Measurements from ENCODE around the gene NPC2.

- TF ChIP-seq, protein P1, sequence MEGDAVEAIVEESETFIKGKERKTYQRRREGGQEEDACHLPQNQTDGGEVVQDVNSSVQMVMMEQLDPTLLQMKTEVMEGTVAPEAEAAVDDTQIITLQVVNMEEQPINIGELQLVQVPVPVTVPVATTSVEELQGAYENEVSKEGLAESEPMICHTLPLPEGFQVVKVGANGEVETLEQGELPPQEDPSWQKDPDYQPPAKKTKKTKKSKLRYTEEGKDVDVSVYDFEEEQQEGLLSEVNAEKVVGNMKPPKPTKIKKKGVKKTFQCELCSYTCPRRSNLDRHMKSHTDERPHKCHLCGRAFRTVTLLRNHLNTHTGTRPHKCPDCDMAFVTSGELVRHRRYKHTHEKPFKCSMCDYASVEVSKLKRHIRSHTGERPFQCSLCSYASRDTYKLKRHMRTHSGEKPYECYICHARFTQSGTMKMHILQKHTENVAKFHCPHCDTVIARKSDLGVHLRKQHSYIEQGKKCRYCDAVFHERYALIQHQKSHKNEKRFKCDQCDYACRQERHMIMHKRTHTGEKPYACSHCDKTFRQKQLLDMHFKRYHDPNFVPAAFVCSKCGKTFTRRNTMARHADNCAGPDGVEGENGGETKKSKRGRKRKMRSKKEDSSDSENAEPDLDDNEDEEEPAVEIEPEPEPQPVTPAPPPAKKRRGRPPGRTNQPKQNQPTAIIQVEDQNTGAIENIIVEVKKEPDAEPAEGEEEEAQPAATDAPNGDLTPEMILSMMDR (IDR thresholded peaks at IDR 0.05) = no peak
- no peak for TF ChIP-seq POLR2A (IDR thresholded peaks at IDR 0.05)
These were observed 35.6 kb downstream of the NPC2 start for GRCh38 chr14:74457565-74457895.

All from sigmoid colon (tissue), 3 donors.